HepG2 (cell line): ENCODE results near the gene EP300. TPM values are rescaled to one million over a fixed set of nuclear protein-coding genes. Genes with fewer than 3 reads are reported as not detected.

ENCODE experiments used
- ATAC-seq: fragments of 200-7000 bp; cut with Tn5 transposase; 3 replicates; pipeline ENCODE4 v1.9.1; 2020; ENCODE audit warnings: mild to moderate bottlenecking, moderate library complexity
- BruUV-seq: library from RNA; stranded (reverse); fragments of 400-500 nt; replicated peaks from 2 replicates; lab custom pipeline; 2021; lab: Mats Ljungman, UMichigan
- CTCF ChIA-PET: fragments of 300-600 bp; formaldehyde crosslinking; extraction: SDS; loops from one replicate; lab custom pipeline; 2021; ENCODE audit warnings: low total read pairs, inconsistent platforms, low intra/inter-chr PET ratio; lab: Yijun Ruan, JAX
- POLR2A ChIA-PET: fragments of 350-600 bp; sonication (Branson Sonifier 250); formaldehyde crosslinking; loops from one replicate; lab custom pipeline; 2020; ENCODE audit warnings: antibody characterized with exemption, inconsistent platforms; lab: Yijun Ruan, JAX
- DNase-seq: peaks from one replicate; pipeline ENCODE4 v3.0.0-alpha.2; 2015; ENCODE audit warnings: low spot score
- FAIRE-seq: peaks from 3 replicates; lab custom pipeline; 2011; peaks lifted over from hg19 to GRCh38; lab: Jason Lieb, UNC
- H2AFZ ChIP-seq: one replicate; pipeline ENCODE4 v1.6.1; 2011; ENCODE audit warnings: low read length, inconsistent platforms
- H3K27ac ChIP-seq: fragments of 300-600 bp; 3 replicates; pipeline ENCODE4 v1.8.0; 2011; ENCODE audit warnings: mixed run types, mild to moderate bottlenecking, mixed read lengths, low read length, inconsistent platforms; ENCODE audit not compliant: insufficient read depth; ENCODE audit errors: extremely low read length
- H3K27me3 ChIP-seq, 2 experiments: fragments of 200-600 bp in 1 of 2; 2 replicates in 1 of 2; 3 replicates in 1 of 2; pipeline versions ENCODE4 v1.6.0 to v1.8.0; 2011; ENCODE audit warnings: low read length in 2 of 2, mild to moderate bottlenecking in 2 of 2, moderate library complexity in 2 of 2, inconsistent platforms in 1 of 2; ENCODE audit not compliant: insufficient read depth in 2 of 2, control insufficient read depth in 1 of 2
- H3K36me3 ChIP-seq, 2 experiments: fragments of 200-600 bp in 1 of 2; replicated peaks in 1 of 2; 2 replicates in 1 of 2; 3 replicates in 1 of 2; pipeline versions ENCODE4 v1.5.1 to v1.8.0; 2011; ENCODE audit warnings: low read length in 2 of 2, inconsistent platforms in 1 of 2; ENCODE audit not compliant: insufficient read depth in 2 of 2, control insufficient read depth in 1 of 2
- H3K4me1 ChIP-seq: 2 replicates; pipeline ENCODE4 v1.5.1; 2012; ENCODE audit warnings: low read length, inconsistent platforms; ENCODE audit not compliant: insufficient read depth
- H3K4me2 ChIP-seq: 2 replicates; pipeline ENCODE4 v1.6.0; 2011; ENCODE audit warnings: low read depth, low read length, inconsistent platforms
- H3K4me3 ChIP-seq, 3 experiments: fragments of 200-600 bp in 1 of 3; sonication (generic), shearing (Covaris generic) in 1 of 3; replicated peaks in 1 of 3; 2 replicates each; pipeline ENCODE4 v1.5.1; 2011 to 2016; ENCODE audit warnings: low read length in 3 of 3, inconsistent platforms in 2 of 3, low read depth in 2 of 3, mild to moderate bottlenecking in 2 of 3, control low read depth in 1 of 3, mixed read lengths in 1 of 3; ENCODE audit not compliant: insufficient read depth in 1 of 3
- H3K79me2 ChIP-seq: one replicate; pipeline ENCODE4 v1.6.1; 2011; ENCODE audit warnings: low read length, inconsistent platforms; ENCODE audit not compliant: insufficient read depth
- H3K9ac ChIP-seq: 2 replicates; pipeline ENCODE4 v1.6.0; 2011; ENCODE audit warnings: mild to moderate bottlenecking, low read depth, low read length, inconsistent platforms; ENCODE audit not compliant: insufficient read depth
- H3K9me3 ChIP-seq: 2 replicates; pipeline ENCODE4 v1.5.1; 2012; ENCODE audit warnings: mild to moderate bottlenecking, low read length
- H4K20me1 ChIP-seq: 2 replicates; pipeline ENCODE4 v1.6.0; 2011; ENCODE audit warnings: inconsistent platforms, mild to moderate bottlenecking, low read length, moderate library complexity; ENCODE audit not compliant: insufficient read depth
- DPF2 ChIP-seq: sonication (generic); formaldehyde crosslinking; IDR thresholded peaks from 2 replicates; pipeline ENCODE4 v1.4.0; 2020; ENCODE audit warnings: mild to moderate bottlenecking, low read depth, missing genetic modification reagents, borderline replicate concordance
- RBM22 ChIP-seq: fragments of 200-400 bp; formaldehyde crosslinking; optimal IDR thresholded peaks from 2 replicates; pipeline ENCODE3; 2017; ENCODE audit warnings: mild to moderate bottlenecking, low read length, moderate library complexity
- ZBTB7B ChIP-seq: sonication (generic); formaldehyde crosslinking; IDR thresholded peaks from 2 replicates; pipeline ENCODE4 v1.4.0; 2020; ENCODE audit warnings: missing genetic modification reagents
- ZIK1 ChIP-seq: sonication (generic); formaldehyde crosslinking; IDR thresholded peaks from 2 replicates; pipeline ENCODE4 v1.5.0; 2020; ENCODE audit warnings: mild to moderate bottlenecking, low read depth, missing genetic modification reagents, borderline replicate concordance
- ZNF225 ChIP-seq: sonication (generic); formaldehyde crosslinking; IDR thresholded peaks from 2 replicates; pipeline ENCODE4 v1.4.0; 2020; ENCODE audit warnings: mild to moderate bottlenecking, missing genetic modification reagents
- WGBS: methylation state at CpG from one replicate; pipeline ENCODE4 v1.1.6; 2017; ENCODE audit warnings: low lambda C conversion rate; 5-methylcytosine and 5-hydroxymethylcytosine counted together
- in situ Hi-C: cut with HindIII; loops from 2 replicates; pipeline ENCODE4 v1.10.0; 2017; ENCODE audit warnings: low pct_unique_long_range_greater_than_20kb; ENCODE audit not compliant: extremely low pct_ligation_motif_present
- intact Hi-C: fragments of 100-400 bp; cut with micrococcal nuclease; formaldehyde crosslinking; loops from one replicate; pipeline ENCODE4 v1.10.0; 2022; ENCODE audit not compliant: unreplicated experiment
- polyA plus RNA-seq, 8 experiments: library from polyadenylated mRNA; depleted of rRNA in 3 of 8; stranded (reverse) in 7 of 8; unstranded in 1 of 8; fragments of >200 nt; fragmentation: Illumina TruSeq in 4 of 8; extraction: Trizol in 4 of 8; gene quantifications; 2 replicates each; pipeline versions ENCODE4 v1.2.1 to v1.2.3, GENCODE V29; 2011 to 2016; ENCODE audit warnings: low read depth in 4 of 8, missing spikeins in 1 of 8, mixed read lengths in 1 of 8; ENCODE audit not compliant: insufficient read depth in 1 of 8
- total RNA-seq, 5 experiments: library from RNA; depleted of rRNA; stranded (reverse); fragments of >200 nt; fragmentation: Illumina TruSeq; extraction: Trizol; gene quantifications; 2 replicates each; pipeline ENCODE4 v1.2.3, GENCODE V29; 2016; ENCODE audit warnings: low read depth in 1 of 5
- TF ChIP-seq, protein P1 (sequence below): IDR thresholded peaks from 2 replicates; pipeline ENCODE4 v1.6.1; 2016; ENCODE audit warnings: low read depth, missing genetic modification reagents, missing compliant biosample characterization

Gene EP300
- total and polyA plus RNA-seq, 2 of the 13 experiments (the other 11 are each of a cell fraction or from before 2014, with no cell fraction given), result 13.6 to 14.9 TPM

- Histone ChIP-seq H3K79me2 (peaks cover 73% of the 10 kb centered on the region), H2AFZ (no peak overlapping the region), H3K27me3 (no peaks in the 10 kb centered on the region), H3K36me3 (peaks cover 27 to 44% of the 10 kb centered on the region in 2 experiments), H3K4me2 (no peak overlapping the region), H3K9me3 (no peaks in the 10 kb centered on the region), H3K4me3 (no peak overlapping the region), H3K4me1 (peaks cover 4% of the 10 kb centered on the region; the same call in 1 of the 2 replicates), H4K20me1 (peaks cover 37% of the 10 kb centered on the region), H3K27ac (no peak overlapping the region), H3K9ac (no peak overlapping the region)
- TF ChIP-seq DPF2 (CRISPR knock-in tag), result no peak
- TF ChIP-seq, protein P1, sequence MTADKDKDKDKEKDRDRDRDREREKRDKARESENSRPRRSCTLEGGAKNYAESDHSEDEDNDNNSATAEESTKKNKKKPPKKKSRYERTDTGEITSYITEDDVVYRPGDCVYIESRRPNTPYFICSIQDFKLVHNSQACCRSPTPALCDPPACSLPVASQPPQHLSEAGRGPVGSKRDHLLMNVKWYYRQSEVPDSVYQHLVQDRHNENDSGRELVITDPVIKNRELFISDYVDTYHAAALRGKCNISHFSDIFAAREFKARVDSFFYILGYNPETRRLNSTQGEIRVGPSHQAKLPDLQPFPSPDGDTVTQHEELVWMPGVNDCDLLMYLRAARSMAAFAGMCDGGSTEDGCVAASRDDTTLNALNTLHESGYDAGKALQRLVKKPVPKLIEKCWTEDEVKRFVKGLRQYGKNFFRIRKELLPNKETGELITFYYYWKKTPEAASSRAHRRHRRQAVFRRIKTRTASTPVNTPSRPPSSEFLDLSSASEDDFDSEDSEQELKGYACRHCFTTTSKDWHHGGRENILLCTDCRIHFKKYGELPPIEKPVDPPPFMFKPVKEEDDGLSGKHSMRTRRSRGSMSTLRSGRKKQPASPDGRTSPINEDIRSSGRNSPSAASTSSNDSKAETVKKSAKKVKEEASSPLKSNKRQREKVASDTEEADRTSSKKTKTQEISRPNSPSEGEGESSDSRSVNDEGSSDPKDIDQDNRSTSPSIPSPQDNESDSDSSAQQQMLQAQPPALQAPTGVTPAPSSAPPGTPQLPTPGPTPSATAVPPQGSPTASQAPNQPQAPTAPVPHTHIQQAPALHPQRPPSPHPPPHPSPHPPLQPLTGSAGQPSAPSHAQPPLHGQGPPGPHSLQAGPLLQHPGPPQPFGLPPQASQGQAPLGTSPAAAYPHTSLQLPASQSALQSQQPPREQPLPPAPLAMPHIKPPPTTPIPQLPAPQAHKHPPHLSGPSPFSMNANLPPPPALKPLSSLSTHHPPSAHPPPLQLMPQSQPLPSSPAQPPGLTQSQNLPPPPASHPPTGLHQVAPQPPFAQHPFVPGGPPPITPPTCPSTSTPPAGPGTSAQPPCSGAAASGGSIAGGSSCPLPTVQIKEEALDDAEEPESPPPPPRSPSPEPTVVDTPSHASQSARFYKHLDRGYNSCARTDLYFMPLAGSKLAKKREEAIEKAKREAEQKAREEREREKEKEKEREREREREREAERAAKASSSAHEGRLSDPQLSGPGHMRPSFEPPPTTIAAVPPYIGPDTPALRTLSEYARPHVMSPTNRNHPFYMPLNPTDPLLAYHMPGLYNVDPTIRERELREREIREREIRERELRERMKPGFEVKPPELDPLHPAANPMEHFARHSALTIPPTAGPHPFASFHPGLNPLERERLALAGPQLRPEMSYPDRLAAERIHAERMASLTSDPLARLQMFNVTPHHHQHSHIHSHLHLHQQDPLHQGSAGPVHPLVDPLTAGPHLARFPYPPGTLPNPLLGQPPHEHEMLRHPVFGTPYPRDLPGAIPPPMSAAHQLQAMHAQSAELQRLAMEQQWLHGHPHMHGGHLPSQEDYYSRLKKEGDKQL (CRISPR knock-in tag), result no peak
- TF ChIP-seq RBM22, result peak; percentile 69
- no peak for TF ChIP-seq ZNF225 (CRISPR knock-in tag)
- TF ChIP-seq ZIK1 (CRISPR knock-in tag), result no peak
- TF ChIP-seq ZBTB7B (CRISPR knock-in tag), result no peak
- intact Hi-C loops, result no loop called here
- TSS peak; percentile 30 for BruUV-seq
- no peak for ATAC-seq
- in situ Hi-C loops, result no loop called here
- no peak for DNase-seq
- POLR2A ChIA-PET, result no interaction called here
- WGBS, result 97% methylated on average over 9 of the region's 9 CpGs
- CTCF ChIA-PET, result no interaction called here
- no peak for FAIRE-seq
Observed at GRCh38 chr22:41117127-41117965, 25.0 kb downstream of the EP300 start.
